Smooth muscle cell (in vitro differentiated cells): ENCODE data around the gene ZIC4. TPM values are rescaled to one million over a fixed set of nuclear protein-coding genes. Genes with fewer than 3 reads are reported as not detected.

ENCODE experiments used
- DNase-seq: peaks from one replicate; lab custom pipeline; 2025; ENCODE audit not compliant: unreplicated experiment; lab: John Stamatoyannopoulos, UW
- H2AFZ ChIP-seq: fragments of 200-600 bp; sonication (generic); 2 replicates; pipeline ENCODE4 v1.6.0; 2016; ENCODE audit warnings: antibody characterized with exemption, low read depth, mild to moderate bottlenecking
- H3F3A ChIP-seq: fragments of 200-600 bp; sonication (generic); 2 replicates; pipeline ENCODE4 v1.6.0; 2017; ENCODE audit warnings: antibody characterized with exemption, low read depth
- H3K27ac ChIP-seq: fragments of 200-600 bp; sonication (generic); 2 replicates; pipeline ENCODE4 v1.5.1; 2016; ENCODE audit warnings: low read depth, mild to moderate bottlenecking
- H3K27me3 ChIP-seq: fragments of 200-600 bp; sonication (generic); 2 replicates; pipeline ENCODE4 v1.6.1; 2016; ENCODE audit warnings: low read depth, mild to moderate bottlenecking
- H3K36me3 ChIP-seq: fragments of 200-600 bp; sonication (generic); 2 replicates; pipeline ENCODE4 v1.5.1; 2016; ENCODE audit warnings: low read depth
- H3K4me1 ChIP-seq: fragments of 200-600 bp; sonication (generic); 2 replicates; pipeline ENCODE4 v1.5.1; 2016; ENCODE audit warnings: low read depth
- H3K4me2 ChIP-seq: fragments of 200-600 bp; sonication (generic); 2 replicates; pipeline ENCODE4 v1.6.0; 2016; ENCODE audit warnings: mild to moderate bottlenecking
- H3K4me3 ChIP-seq: fragments of 200-600 bp; sonication (generic); 2 replicates; pipeline ENCODE4 v1.5.1; 2016; ENCODE audit warnings: mild to moderate bottlenecking
- H3K79me2 ChIP-seq: fragments of 200-600 bp; sonication (generic); 2 replicates; pipeline ENCODE4 v1.6.0; 2016; ENCODE audit warnings: low read depth, mild to moderate bottlenecking
- H3K9ac ChIP-seq: fragments of 200-600 bp; sonication (generic); 2 replicates; pipeline ENCODE4 v1.6.0; 2016; ENCODE audit warnings: low read depth
- H3K9me3 ChIP-seq: fragments of 200-600 bp; sonication (generic); replicated peaks from 2 replicates; pipeline ENCODE4 v1.5.1; 2016; ENCODE audit warnings: low read depth
- H4K20me1 ChIP-seq: fragments of 200-600 bp; sonication (generic); 2 replicates; pipeline ENCODE4 v1.6.0; 2016; ENCODE audit warnings: low read depth
- WGBS: methylation state at CpG from one replicate; pipeline ENCODE4 v1.1.7; 2016; ENCODE audit warnings: low lambda C conversion rate; 5-methylcytosine and 5-hydroxymethylcytosine counted together
- polyA plus RNA-seq: library from polyadenylated mRNA; unstranded; fragments of >200 nt; fragmentation: Nextera tagmentation; extraction: Ambion mirVana; gene quantifications from 2 replicates; pipeline ENCODE4 v1.2.1, GENCODE V29; 2016
- total RNA-seq: library from RNA; depleted of rRNA; stranded (reverse); fragments of >200 nt; gene quantifications from 2 replicates; pipeline ENCODE4 v1.2.3, GENCODE V29; 2014
- TF ChIP-seq, protein P1 (sequence below): fragments of 200-600 bp; sonication (generic); IDR thresholded peaks from 2 replicates; pipeline ENCODE4 v1.5.1; 2017; ENCODE audit warnings: borderline replicate concordance, mild to moderate bottlenecking, antibody characterized with exemption; ENCODE audit not compliant: insufficient read depth, poor library complexity, severe bottlenecking

The ZIC4 gene
- total and polyA plus RNA-seq, 2 experiments from 2014 or later, result not detected

DNA sequence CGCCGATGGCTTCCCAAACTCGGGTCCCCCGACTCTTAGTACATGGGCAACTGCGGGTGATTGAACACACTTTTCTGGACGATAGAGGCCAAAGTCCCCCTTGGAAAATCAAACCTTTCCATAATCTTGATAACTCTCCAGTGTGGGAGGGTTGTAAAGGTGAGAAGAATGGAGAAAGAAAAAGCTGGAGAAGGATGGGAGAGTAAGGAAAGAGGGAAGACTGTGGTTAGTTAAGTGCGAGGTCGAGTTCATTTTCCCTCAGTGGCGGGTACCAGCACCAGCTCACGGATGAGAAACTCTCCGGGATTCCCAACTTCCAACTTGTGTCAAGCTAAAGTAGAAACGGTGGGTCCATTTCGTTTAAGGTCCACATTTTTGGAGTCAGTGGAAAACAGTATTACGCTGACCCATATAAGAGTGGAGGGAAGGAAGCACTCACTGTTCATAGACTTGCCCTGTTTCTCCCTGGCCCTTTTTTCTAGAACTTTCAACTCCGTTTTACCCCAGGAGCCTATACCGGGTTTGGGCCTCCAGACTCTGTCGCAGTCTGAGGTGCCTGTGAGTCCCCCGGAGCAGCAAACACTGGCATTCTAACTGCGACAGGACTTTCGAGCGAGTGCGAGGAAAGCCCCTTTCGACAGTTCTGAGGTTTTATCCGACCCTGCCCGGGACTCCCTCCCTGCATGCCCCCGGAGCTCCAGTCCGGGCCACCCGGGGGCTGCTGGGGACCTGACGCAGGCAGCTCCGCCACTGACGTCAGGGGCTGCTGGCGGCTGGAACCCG, 17.6 kb upstream of the ZIC4 start:
- WGBS, result 4% methylated on average over 33 of the region's 33 CpGs
- peaks cover 100% of the 10 kb centered on the region for H3K27me3 ChIP-seq
- no peak overlapping the region for H2AFZ ChIP-seq
- H3K79me2 ChIP-seq, result no peaks in the 10 kb centered on the region
- TF ChIP-seq, protein P1, sequence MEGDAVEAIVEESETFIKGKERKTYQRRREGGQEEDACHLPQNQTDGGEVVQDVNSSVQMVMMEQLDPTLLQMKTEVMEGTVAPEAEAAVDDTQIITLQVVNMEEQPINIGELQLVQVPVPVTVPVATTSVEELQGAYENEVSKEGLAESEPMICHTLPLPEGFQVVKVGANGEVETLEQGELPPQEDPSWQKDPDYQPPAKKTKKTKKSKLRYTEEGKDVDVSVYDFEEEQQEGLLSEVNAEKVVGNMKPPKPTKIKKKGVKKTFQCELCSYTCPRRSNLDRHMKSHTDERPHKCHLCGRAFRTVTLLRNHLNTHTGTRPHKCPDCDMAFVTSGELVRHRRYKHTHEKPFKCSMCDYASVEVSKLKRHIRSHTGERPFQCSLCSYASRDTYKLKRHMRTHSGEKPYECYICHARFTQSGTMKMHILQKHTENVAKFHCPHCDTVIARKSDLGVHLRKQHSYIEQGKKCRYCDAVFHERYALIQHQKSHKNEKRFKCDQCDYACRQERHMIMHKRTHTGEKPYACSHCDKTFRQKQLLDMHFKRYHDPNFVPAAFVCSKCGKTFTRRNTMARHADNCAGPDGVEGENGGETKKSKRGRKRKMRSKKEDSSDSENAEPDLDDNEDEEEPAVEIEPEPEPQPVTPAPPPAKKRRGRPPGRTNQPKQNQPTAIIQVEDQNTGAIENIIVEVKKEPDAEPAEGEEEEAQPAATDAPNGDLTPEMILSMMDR, result no peak
- no peak overlapping the region for H3K9ac ChIP-seq
- H3K4me2 ChIP-seq, result peak overlapping the region; percentile 53
- H3K27ac ChIP-seq, result no peak overlapping the region
- H4K20me1 ChIP-seq, result no peaks in the 10 kb centered on the region
- H3K9me3 ChIP-seq, result no peaks in the 10 kb centered on the region
- no peak overlapping the region for H3K4me3 ChIP-seq
- no peaks in the 10 kb centered on the region for H3F3A ChIP-seq
- peaks cover 18% of the 10 kb centered on the region for H3K4me1 ChIP-seq
- no peak for DNase-seq
- H3K36me3 ChIP-seq, result no peaks in the 10 kb centered on the region

DNA sequence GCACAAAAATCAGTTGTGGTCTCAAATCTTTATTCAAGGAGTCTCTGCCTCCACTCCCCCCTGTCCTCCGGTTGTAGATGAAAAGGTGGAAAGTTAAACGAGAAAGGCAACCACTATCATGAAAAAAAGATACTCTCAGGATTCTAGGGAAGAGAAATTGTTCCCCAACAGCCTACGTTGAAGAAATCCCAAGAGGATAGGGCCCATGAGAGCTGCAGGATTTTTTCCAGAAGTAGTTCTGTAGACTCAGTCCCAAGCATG, 17.1 kb upstream of the ZIC4 start:
- H4K20me1 ChIP-seq, result no peaks in the 10 kb centered on the region
- peak overlapping the region; percentile 32 for H3K4me2 ChIP-seq
- no peak for DNase-seq
- WGBS, result 4% methylated on average over 3 of the region's 3 CpGs
- no peak overlapping the region for H2AFZ ChIP-seq
- no peaks in the 10 kb centered on the region for H3K79me2 ChIP-seq
- no peak overlapping the region for H3K4me3 ChIP-seq
- H3F3A ChIP-seq, result no peaks in the 10 kb centered on the region
- peaks cover 100% of the 10 kb centered on the region for H3K27me3 ChIP-seq
- peaks cover 22% of the 10 kb centered on the region for H3K4me1 ChIP-seq
- H3K27ac ChIP-seq, result no peak overlapping the region
- TF ChIP-seq, protein P1, result no peak
- no peaks in the 10 kb centered on the region for H3K36me3 ChIP-seq
- no peak overlapping the region for H3K9ac ChIP-seq
- no peaks in the 10 kb centered on the region for H3K9me3 ChIP-seq

DNA sequence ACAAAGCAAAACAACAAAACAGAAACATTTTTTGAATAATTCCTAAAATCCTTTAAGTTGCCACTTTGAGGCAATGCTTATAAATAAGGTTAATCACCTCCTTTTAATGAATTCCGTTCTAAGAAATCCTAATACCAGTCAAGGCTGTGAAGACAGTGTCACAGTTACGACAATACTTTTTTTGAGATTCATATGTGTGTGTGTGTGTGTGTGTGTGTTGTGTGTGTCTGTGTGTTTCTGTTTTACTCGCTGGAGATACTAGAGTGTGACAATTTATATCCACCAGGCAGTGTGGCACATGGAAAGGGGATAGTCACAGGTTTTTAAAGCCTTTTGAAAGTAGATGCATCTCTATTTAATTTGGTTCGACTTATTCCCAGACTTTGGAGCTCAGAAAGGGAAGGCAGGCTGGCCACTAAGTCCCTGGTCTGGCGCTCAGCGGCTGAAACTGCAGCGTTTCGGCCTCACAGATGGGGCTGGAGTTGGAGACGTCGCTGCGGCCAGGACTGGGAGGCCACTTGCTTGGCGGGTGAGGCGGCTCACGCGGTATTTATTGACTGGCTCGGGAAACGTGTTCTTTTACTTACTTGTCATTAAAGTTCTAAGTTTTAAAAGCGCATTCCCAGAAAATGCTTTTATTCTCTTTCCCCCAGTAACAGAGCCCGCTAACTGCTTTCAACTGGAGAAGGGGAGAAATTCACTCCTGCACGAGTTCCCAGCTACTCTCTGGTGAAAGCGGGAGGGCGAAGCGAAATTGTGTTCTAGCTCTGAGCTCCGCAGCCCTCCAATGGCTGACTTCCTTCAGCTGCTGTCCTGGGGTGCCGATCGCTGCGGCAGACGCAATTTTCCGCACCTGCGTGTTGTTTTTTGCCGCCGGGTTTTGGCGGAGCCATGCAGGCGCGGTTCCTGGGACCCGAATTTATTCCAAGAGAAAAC, 16.5 kb upstream of the ZIC4 start:
- Histone ChIP-seq H4K20me1 (no peaks in the 10 kb centered on the region), H3K9ac (no peak overlapping the region), H3F3A (no peaks in the 10 kb centered on the region), H3K4me1 (peaks cover 22% of the 10 kb centered on the region), H3K27me3 (peaks cover 100% of the 10 kb centered on the region), H3K27ac (no peak overlapping the region), H3K36me3 (no peaks in the 10 kb centered on the region), H3K79me2 (no peaks in the 10 kb centered on the region), H3K9me3 (no peaks in the 10 kb centered on the region), H3K4me2 (peak overlapping the region; percentile 32), H2AFZ (no peak overlapping the region), H3K4me3 (no peak overlapping the region)
- DNase-seq, result no peak
- TF ChIP-seq, protein P1, result no peak
- 2% methylated on average over 36 of the region's 36 CpGs for WGBS
